Ramos (cell line): ENCODE measurements around the gene DOCK1.

Experiments used
- in situ Hi-C: fragments of 300-500 bp; cut with MboI; formaldehyde crosslinking; loops from one replicate; pipeline ENCODE4 v1.14.3; 2022; ENCODE audit warnings: low sequenced_read_pairs; ENCODE audit not compliant: unreplicated experiment

DOCK1 gene

DNA sequence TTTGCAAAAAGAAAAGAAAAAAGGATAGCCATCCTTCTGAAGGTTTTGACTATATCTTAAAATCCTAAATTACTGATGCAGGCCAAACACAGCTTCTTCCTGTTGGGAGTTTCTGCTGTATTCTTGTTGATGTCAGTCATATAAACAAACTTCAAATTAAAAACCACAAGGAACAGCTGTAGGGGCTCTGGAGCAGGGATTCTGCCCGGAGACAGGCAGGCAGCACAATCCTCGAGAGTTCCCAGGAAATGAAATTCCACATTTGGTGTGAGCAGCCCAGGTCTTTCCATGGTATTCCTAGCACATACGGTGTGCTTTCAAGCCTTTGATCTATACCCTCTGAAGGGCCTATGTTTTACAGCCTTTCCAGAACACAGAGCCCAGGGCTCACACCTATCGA, 248.0 kb downstream of the DOCK1 start:
- in situ Hi-C loops, result no loop called here

DNA sequence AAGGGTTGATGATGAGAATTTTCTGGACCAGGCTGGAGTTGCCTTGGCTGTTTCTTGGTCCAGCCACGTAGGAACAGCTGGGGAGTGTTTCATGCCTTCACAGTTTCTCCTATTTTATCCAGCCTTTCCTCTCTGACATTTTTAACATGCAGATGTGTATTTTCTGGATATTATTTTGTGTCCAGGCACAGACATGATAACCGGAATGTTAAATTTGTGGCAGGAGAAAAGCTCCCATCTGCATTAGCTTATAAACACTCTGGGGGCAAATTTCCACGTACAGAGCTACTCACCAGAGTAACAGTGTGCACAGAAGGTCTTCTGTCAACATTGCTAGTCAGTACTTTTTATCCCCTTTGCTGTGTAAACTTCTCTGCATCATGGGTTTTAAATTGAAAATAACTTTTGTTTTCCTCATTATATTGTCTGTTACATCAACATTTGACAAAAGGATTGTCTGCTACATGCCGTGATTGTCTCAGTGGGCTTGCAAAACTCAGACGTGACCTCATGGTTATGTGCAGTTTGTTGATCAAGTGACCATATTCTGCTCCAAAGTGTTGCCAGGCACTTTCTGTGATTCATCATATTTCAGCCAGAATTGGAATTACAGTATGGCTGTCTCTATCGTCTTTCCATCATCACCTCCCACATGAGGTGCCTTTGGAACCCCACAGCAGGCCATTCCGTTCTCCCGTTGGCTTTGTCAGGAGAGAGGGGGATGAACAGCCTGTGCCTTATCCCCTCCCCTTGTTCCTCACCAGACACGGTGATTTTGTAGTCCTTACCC, 249.8 kb downstream of the DOCK1 start:
- in situ Hi-C loops, result no loop called here

DNA sequence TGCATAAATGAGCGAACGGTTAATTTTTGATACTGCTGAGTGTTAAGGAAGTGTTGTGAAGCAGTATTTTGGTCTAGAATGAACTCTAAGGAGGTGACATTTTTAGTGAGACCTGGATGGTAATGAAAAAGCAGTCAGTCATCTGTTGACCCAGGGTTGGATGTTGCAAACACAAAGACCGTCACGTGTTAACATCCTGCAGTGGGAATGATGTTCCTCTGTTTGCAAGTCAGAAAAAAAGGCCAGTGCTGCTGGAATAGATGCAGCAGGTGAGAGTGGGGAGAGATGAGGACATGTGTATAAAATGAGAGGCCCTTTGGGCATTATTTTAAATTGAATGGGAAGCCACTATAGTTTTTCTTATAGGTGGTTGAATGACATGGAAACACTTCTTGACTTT, 251.9 kb downstream of the DOCK1 start:
- in situ Hi-C loops, result no loop called here

DNA sequence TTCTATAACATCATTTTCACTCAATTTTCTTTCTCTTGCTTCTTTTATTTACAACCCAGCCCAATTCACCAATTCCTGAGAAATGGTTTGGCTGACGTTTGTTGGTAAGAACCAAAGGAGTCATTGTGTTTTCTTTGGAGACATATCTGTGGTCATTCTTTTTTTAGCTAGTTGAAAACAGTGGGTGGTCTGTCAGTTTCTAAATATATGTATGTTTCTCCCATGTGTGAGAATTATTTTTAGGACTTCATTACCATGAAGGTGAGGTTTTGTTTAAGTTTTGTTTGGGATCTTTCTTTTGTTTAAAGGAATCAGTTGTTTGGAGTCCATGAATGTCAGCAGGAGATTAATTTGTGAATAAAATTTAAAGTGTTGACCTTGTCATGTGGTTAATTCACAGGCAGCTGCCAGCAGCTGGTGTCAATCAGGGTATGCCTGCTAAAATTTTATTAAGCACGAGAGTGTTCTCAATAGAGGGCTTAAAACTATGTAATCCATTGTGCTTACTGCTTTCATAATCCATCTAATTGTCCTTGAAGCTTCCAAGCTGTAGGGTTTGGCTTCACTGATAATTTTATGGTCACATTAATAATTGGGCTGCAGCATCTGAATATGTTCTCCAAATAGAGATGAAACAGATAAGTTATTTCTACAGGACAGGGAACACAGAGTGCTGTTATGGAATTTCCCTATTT, 252.4 kb downstream of the DOCK1 start:
- in situ Hi-C loops, result no loop called here

DNA sequence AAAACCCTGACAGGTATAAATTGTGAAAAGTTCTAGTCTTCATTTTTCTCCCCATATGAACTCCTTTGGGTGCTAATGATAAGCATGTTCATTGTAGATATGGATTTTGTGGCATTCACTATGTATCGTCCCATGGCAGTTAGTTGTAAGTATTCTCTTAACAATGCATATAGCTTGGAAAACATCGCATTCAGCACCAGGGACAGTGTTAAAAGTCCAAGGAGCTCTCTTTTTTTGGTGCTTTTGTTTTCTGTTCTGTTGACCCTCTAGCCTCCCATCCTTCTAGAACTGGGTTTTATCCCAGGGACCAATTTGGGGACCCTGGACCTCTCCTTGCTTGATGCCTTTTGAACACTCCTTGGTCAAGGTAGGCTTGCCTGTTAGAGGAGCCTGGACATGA, 253.4 kb downstream of the DOCK1 start:
- in situ Hi-C loops, result no loop called here

DNA sequence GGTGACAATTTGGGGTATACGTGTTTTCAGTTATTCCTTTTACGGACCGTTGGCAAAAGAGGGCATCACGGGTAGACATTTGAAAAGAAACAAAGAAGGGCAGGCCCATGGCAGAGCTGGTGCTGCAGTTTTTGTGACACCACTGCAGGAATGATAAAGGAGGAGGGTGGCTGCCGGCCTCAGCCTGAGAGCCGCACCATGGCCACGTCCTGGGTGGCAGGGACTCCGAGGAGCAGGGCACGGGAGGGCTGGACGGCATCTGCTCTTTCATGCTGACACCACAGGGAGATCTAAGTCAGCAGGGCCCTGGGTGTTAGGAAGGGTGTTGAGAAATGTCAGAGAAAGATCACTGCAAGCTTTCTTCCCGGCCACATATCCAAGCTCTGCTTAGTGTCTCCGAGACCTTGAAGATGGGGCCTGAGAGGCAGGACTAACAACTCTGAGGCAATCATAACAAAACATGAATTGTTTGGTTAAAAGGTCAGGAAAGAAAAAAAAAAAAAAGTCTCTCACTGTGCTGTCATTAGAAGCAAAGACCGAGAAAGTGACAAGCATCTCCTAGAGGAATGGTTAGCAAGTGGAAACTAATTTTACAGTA, 254.5 kb downstream of the DOCK1 start:
- in situ Hi-C loops, result no loop called here

DNA sequence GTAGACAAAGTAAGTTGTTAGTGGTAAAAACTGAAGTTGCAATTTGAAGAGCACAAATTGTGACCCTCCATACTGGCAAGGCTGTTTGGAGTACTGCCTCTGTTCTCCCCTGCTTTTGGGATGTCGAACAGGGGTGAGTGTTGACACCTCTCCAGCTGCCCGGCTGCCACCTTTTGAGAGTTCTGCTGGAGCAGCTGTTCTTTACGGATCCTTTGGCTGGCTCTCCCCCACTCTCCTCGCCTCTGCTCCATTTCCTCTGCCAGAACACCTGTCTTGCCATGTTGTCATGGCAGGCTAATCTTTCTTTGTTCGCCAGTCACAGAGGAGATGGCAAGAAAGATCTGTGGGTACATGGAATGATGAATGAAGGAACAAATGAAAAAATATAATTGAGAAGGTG, 256.3 kb downstream of the DOCK1 start:
- in situ Hi-C loops, result no loop called here

DNA sequence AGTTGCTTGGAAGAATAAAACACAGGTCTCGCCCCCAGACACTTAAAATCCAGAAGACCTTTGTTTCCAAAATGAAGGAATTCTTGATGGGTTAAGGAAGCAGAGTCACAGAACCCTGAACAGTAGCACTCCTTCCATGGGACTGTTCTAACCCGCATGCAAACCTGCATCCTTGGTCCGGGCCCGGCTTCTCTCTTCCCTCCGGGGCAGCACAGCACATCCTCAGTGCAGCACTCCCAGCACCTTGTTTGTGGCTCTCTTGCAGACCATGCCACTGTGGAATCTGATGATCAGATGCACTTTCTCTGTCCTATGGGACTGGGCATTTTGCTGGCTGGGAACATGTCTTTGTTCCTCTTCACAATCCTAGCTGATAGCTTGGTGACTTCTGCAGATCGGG, 257.6 kb downstream of the DOCK1 start:
- in situ Hi-C loops, result no loop called here

DNA sequence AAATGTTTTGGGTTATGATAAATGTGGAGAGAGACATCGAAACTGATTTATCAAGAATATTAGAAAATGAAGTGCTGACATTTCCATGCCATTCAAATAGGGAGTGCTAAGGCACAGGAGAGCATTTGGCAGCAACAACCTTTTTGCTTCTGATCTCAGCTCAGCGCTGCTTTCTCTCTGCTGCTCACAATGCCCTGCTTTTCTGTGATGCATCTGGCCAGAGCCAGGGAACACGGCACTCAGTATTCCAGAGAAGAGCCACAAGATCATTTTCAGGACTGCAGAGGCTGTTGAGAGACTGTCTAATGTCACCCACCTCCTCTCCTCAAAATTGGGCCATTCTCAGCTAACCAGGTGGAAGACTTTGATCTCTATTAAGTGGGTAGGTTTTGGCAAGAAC, 263.0 kb downstream of the DOCK1 start:
- in situ Hi-C loops, result no loop called here

DNA sequence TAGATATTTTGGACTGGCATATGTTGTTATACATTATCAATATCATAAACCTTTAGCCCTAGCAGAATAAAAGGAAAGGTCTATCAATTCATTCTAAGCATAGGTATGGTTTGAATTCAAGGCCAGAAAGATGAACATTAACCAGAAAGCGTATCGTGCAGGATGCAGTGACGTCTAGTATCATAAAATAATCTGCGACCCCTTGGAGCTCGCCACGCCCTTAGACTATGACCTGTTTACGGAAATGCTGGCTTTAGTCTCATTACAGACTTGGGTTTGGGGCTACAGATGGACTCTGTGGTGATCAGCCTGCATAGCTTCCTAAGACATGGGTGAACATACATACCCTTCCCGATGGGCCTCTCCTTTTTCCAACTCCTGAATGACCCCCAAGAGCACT, 269.6 kb downstream of the DOCK1 start:
- in situ Hi-C loops, result no loop called here

DNA sequence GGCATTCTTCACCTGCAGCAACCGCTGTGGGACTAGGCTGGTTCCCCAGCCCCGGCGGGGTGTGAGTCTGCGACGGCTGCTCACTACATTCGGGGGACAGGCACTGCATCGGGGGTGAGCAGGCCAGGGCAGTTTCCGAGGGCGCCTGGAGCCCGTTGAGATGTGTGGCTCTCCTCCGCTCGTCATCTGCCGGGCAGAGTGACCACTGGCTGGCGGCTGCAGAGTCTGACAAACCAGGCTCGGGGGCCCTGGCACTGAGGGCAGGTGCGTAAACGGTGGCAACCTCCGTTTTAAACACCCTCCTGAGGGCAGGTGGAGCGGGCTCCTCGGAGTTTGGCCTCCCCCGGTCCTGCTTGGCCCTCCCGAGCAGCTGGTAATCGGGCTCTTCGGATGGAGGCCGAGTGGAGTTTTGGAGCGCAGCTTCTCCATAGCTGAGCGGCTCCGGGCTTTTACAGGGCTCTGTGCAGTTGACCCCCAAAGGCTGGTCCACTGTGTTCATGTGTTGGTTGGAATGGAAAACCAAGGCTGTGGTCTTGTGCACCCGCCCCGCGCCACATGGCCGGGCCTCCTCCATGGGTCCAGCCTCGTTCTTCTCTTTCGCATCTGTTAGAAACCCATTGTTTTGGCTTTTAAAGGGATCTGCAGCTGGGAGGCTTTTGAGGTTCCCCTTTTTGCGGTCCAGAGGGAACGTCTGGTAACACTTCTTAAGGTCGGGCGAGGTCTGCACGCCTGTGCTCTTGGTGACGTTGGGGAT, 270.3 kb downstream of the DOCK1 start:
- in situ Hi-C loops, result no loop called here

DNA sequence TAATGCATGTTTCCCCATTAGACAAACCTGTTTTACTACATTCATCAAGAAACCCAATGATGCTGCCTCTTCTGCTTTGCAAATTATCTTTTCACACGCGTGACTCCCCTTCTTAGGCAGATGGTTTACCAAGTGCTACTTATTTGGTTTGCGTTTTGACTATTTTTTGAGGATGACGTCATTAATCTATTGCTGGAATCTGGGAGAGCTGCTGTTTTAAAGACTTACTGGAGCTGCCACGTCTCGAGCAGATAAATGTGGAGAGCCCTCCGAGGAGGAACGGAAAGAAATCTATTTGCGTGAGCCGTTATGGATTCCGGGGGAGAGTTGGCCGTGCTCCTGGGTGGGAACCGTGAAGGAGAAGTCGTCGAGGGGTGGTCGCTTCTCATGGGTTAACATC, 271.4 kb downstream of the DOCK1 start:
- in situ Hi-C loops, result no loop called here

DNA sequence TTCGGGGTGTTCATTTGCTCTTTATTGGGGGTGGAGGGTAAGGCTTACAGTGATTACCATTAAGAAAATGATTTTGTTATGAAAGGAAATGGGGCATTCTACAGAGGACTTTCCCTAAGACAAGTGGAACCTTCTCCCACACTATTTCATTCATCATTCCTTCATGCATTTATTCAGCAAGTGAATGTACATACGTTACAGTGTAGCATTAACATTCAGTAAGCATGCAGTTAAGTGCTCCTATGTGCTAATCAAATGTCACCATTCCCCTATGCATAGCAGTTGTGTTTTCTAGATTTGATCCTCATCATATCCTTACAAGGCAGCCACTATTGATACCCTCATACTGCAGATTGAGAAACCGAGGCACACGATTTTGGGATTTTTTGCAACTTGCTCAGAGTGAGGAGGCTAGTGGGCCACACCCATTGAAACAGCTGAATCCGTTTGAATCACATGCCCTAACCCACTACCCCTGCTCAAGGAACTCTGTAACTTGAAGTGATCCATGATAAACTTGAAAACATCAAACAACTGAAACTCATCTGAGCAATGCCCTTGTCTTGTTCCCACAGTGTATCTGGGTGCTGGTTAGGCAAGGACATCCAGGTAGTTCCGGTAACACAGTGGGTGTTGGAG, 274.5 kb downstream of the DOCK1 start:
- in situ Hi-C loops, result no loop called here

DNA sequence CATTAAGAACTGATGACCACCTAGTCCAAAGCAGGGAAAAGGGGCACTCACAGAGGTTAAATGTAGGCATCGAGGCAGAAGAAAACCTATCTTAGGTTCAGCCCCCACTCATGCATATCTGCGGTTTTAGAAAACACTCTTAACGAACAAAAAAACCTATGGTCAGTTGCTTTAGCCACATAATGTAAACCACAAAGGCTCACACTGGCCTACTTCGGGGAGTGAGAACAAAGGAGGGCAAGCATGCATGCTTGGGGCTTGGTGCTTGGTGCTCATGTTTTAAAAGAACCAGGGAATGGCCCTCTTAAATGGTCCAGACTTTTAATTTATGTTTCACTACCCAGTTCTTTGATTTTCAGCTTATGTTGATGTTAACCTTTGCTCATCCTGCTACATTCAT, 276.9 kb downstream of the DOCK1 start:
- in situ Hi-C loops, result no loop called here

DNA sequence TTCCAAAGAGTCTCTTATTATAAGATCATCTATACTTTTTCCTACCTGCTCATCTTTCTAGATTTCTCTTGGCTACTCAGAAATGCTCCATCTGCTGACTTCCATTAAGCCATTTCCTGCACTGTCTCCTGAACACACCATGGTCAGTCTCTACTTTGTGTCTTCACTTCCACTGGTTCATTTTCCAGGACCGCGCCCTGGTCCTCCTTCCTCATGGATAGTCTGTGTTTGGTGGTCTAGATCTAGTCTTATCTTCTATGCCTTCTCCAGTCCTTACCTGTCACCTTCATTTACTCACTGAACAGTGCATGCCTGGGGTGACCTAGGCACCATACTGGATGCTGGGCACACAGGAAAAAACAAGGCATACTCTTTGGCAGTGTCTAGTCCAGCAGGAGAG, 279.4 kb downstream of the DOCK1 start:
- in situ Hi-C loops, result no loop called here

DNA sequence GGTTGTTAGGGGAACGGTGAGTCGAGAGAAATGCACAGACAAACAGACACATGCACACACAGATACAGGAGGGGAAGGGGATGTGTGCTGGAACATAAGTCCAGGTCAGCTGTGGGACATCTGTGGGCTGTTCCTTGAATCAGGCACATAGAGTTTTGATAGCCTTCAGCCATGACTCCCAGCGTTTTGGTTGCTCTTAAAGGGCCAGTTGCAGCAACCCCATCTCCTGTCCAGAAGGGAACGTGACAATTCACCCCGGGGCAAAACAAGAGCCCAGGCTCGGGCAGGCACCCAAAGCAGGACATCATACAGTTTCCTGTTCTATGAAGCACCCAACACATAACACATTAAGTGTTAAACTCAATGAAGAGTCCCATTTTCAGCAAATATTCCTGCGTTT, 281.6 kb downstream of the DOCK1 start:
- in situ Hi-C loops, result no loop called here

DNA sequence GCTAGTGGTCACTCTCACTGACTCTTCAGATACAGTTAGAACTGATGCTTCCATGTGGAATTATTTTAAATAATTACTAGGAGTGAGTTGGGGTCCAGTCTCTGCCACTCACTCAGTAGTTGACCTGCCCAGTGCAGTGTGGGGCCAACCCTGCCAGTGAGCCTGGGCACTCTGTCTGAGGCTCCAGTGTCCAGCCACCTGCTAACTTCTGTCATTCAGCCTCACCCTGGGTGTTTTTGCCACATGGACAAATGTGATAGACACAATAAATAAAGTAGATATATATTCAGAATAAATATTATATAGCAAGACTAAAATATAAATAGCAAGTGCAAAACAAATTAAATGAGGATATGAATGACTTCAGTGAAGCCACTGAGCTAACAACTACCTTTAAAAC, 284.0 kb downstream of the DOCK1 start:
- in situ Hi-C loops, result no loop called here

DNA sequence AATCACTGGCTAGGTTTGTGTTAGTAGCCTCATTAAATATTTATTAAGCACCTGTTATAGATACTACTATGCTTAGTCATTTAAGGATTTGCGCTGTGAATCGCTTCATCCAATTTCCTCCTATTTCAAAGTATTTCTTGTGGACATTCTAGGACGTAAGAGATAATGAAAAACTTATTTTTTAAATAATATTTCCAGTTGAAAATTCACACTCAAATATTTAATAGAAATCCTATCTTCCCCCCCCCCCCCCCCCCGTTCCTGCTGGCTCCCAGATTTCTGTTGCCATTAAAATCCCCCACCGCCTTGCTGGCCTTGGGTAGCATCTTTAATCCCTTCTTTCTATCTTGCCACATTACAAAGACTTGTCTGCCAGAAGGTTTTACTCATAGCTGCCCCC, 285.2 kb downstream of the DOCK1 start:
- in situ Hi-C loops, result no loop called here

DNA sequence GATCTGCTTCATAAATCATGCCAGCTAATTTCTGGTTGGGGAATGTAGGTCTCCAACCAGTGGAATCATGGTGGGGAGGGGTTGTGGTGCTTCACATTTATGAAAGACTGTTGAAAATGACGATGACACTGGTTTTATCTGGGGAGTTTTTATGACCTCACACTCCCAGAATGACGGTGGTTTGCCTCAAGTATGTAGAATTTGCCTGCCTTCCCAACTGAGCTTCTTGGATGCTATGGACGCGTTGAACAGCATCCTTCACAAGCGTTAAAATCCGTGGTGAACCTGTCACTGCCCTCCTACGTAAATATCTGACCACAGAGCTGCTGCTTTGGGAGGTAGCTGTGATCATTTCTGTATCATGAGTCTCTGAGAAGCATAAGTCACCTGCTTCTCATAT, 287.9 kb downstream of the DOCK1 start:
- in situ Hi-C loops, result no loop called here

DNA sequence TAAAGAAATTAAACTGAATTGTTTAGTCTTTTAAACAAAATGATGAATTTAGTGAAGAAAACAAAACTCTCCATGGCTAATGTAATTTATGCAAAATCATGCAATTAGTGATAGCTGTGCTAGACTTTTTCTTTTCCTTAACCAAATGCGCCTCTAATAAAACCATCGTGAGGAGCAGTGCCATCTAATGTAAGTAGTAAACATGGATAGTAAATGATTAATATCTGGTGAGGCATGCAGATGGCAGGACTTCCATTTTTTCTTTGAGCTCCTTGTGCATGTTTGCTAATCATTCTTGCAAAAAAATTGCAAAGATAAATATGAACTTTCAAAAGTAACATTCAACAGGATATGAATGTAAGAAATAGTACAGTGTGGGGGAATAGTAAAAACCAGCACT, 288.9 kb downstream of the DOCK1 start:
- in situ Hi-C loops, result no loop called here
